ENCODE measurements around the gene NSFL1C.

NSFL1C gene

GRCh38 chr20:1479831-1480595 lies 13.4 kb upstream of the NSFL1C start:
- DNase-seq, result no peak

- DNase-seq, result no peak
These were observed 11.9 kb upstream of the NSFL1C start for GRCh38 chr20:1478566-1478965.

- DNase-seq, result no peak
These were observed 11.3 kb upstream of the NSFL1C start for GRCh38 chr20:1477896-1478490.

- DNase-seq, result no peak
These were observed 8.4 kb upstream of the NSFL1C start for GRCh38 chr20:1474817-1475603.

- no peak for DNase-seq
These were observed 7.7 kb upstream of the NSFL1C start for GRCh38 chr20:1474325-1474724.

- no peak for DNase-seq
These were observed 6.9 kb upstream of the NSFL1C start for GRCh38 chr20:1473246-1474220.

- no peak for DNase-seq
These were observed 6.1 kb upstream of the NSFL1C start for GRCh38 chr20:1472556-1473245.

- no peak for DNase-seq
These were observed 4.6 kb upstream of the NSFL1C start for GRCh38 chr20:1471242-1471641.

GRCh38 chr20:1469925-1470571 lies 3.4 kb upstream of the NSFL1C start:
- DNase-seq, result peak; percentile 37

GRCh38 chr20:1469306-1469905 lies 2.8 kb upstream of the NSFL1C start:
- no peak for DNase-seq

GRCh38 chr20:1468117-1468624 lies 1.5 kb upstream of the NSFL1C start:
- no peak for DNase-seq

- DNase-seq, result no peak
These were observed 887 bp upstream of the NSFL1C start for GRCh38 chr20:1467355-1468116.

GRCh38 chr20:1467082-1467354 lies 369 bp upstream of the NSFL1C start:
- no peak for DNase-seq

GRCh38 chr20:1465470-1466210 lies 1.0 kb downstream of the NSFL1C start:
- no peak for DNase-seq

- no peak for DNase-seq
These were observed 2.6 kb downstream of the NSFL1C start for GRCh38 chr20:1463971-1464570.

- no peak for DNase-seq
These were observed 3.8 kb downstream of the NSFL1C start for GRCh38 chr20:1462834-1463233.

- DNase-seq, result no peak
These were observed 4.6 kb downstream of the NSFL1C start for GRCh38 chr20:1462001-1462400.

- no peak for DNase-seq
These were observed 6.4 kb downstream of the NSFL1C start for GRCh38 chr20:1460275-1460674.

GRCh38 chr20:1457992-1458391 lies 8.7 kb downstream of the NSFL1C start:
- DNase-seq, result no peak

Data from stimulated activated CD4-positive, alpha-beta T cell treated with anti-CD3 and anti-CD28 coated beads, Interleukin-15, amount 100 ng/mL, for 24 hours (primary cell).